Activated CD8-positive, alpha-beta T cell treated with anti-CD3 and anti-CD28 coated beads for 36 hours (primary cell): ENCODE measurements around the gene SPATA32. TPM values are rescaled to one million over a fixed set of nuclear protein-coding genes. Genes with fewer than 3 reads are reported as not detected.
A peak's percentile ranks its signal among the peaks of the same experiment; 100 is the strongest.

ENCODE experiments used
- ATAC-seq: fragments of 200-7000 bp; cut with Tn5 transposase; one replicate; pipeline ENCODE4 v1.10.0; 2021; ENCODE audit warnings: mild to moderate bottlenecking, moderate library complexity
- CTCF ChIA-PET: fragments of 350-600 bp; sonication (Branson Sonifier 250); formaldehyde crosslinking; loops from one replicate; lab custom pipeline; 2021; ENCODE audit warnings: antibody characterized with exemption; lab: Charles Lee
- POLR2A ChIA-PET: fragments of 350-600 bp; sonication (Branson Sonifier 250); formaldehyde crosslinking; loops from one replicate; lab custom pipeline; 2021; ENCODE audit warnings: antibody characterized with exemption; lab: Charles Lee
- DNase-seq: peaks from one replicate; pipeline ENCODE4 v3.0.0-alpha.2; 2020
- H3K27ac Mint-ChIP-seq: one replicate; pipeline ENCODE4 v1.8.0; 2021; ENCODE audit warnings: mild to moderate bottlenecking, mixed read lengths
- H3K27me3 Mint-ChIP-seq: one replicate; pipeline ENCODE4 v1.8.0; 2021; ENCODE audit warnings: mixed read lengths
- H3K36me3 Mint-ChIP-seq: one replicate; pipeline ENCODE4 v1.8.0; 2021; ENCODE audit warnings: low read depth, mixed read lengths
- H3K4me1 Mint-ChIP-seq: one replicate; pipeline ENCODE4 v1.8.0; 2021; ENCODE audit warnings: low read depth, mixed read lengths
- H3K4me3 Mint-ChIP-seq: one replicate; pipeline ENCODE4 v1.8.0; 2021; ENCODE audit warnings: mild to moderate bottlenecking, moderate library complexity, mixed read lengths
- H3K9me3 Mint-ChIP-seq: one replicate; pipeline ENCODE4 v1.8.0; 2021; ENCODE audit warnings: mixed read lengths
- CTCF ChIP-seq: fragments of 200-600 bp; IDR thresholded peaks from one replicate; pipeline ENCODE4 v1.8.0; 2022; ENCODE audit warnings: antibody characterized with exemption, mild to moderate bottlenecking
- intact Hi-C: fragments of 100-400 bp; cut with micrococcal nuclease; formaldehyde crosslinking; loops from one replicate; pipeline ENCODE4 v1.10.0; 2022
- total RNA-seq, 2 experiments: library from RNA; stranded (reverse); gene quantifications; one replicate each; pipeline ENCODE4 v1.2.3, GENCODE V29; 2021

Gene SPATA32
- total RNA-seq, 2 experiments from 2014 or later, result 0.27 to 0.63 TPM

- intact Hi-C loops, result no loop called here
- POLR2A ChIA-PET, result interaction anchor here (1.0 to 23.2 kb wide), 5 partner anchors 20 to 146 kb away, joined by 3 to 399 read pairs (median 3); partner anchors contain the start of gene FMNL1
- no peak for ATAC-seq
- H3K27me3 Mint-ChIP-seq, result no peaks in the 10 kb centered on the region
- DNase-seq, result no peak
- H3K36me3 Mint-ChIP-seq, result peaks cover 56% of the 10 kb centered on the region
- TF ChIP-seq CTCF, result no peak
- CTCF ChIA-PET, result interaction anchor here (1.2 to 3.2 kb wide), 5 partner anchors 9 to 108 kb away, joined by 3 to 16 read pairs (median 8); partner anchors contain the start of gene ACBD4
- H3K9me3 Mint-ChIP-seq, result no peaks in the 10 kb centered on the region
- H3K27ac Mint-ChIP-seq, result peak overlapping the region; percentile 11
- peaks cover 32% of the 10 kb centered on the region for H3K4me1 Mint-ChIP-seq
- no peak overlapping the region for H3K4me3 Mint-ChIP-seq
Measured at GRCh38 chr17:45243750-45244149, 18.1 kb downstream of the SPATA32 start.

- Mint-ChIP-seq H3K27me3 (no peaks in the 10 kb centered on the region), H3K27ac (peak overlapping the region; percentile 46), H3K9me3 (no peaks in the 10 kb centered on the region), H3K36me3 (peaks cover 65% of the 10 kb centered on the region), H3K4me3 (no peak overlapping the region), H3K4me1 (peaks cover 31% of the 10 kb centered on the region)
- ATAC-seq (no peak), DNase-seq (no peak)
- intact Hi-C loops, result no loop called here
- POLR2A ChIA-PET, result interaction anchor here (1.7 to 23.2 kb wide), 2 partner anchors 19 to 70 kb away, joined by 4 to 399 read pairs; partner anchors contain the start of gene FMNL1
- no peak for TF ChIP-seq CTCF
- CTCF ChIA-PET, result interaction anchor here (1.0 to 3.2 kb wide), 5 partner anchors 11 to 92 kb away, joined by 3 to 16 read pairs (median 3); no protein-coding TSS in a partner anchor
Measured at GRCh38 chr17:45242029-45242414, 19.9 kb downstream of the SPATA32 start.

- ATAC-seq (no peak), DNase-seq (no peak)
- peaks cover 27% of the 10 kb centered on the region for H3K4me1 Mint-ChIP-seq
- peaks cover 65% of the 10 kb centered on the region for H3K36me3 Mint-ChIP-seq
- no peak overlapping the region for H3K27ac Mint-ChIP-seq
- CTCF ChIA-PET, result interaction anchor here (1.2 to 14.5 kb wide), 4 partner anchors 10 to 22 kb away, joined by 3 to 406 read pairs (median 12); partner anchors contain the start of gene FMNL1
- TF ChIP-seq CTCF, result no peak
- no peaks in the 10 kb centered on the region for H3K27me3 Mint-ChIP-seq
- no peak overlapping the region for H3K4me3 Mint-ChIP-seq
- intact Hi-C loops, result no loop called here
- POLR2A ChIA-PET, result interaction anchor here (23.2 kb wide), 1 partner anchor 18 kb away, joined by 399 read pairs; the partner anchor contains the start of gene FMNL1
- H3K9me3 Mint-ChIP-seq, result no peaks in the 10 kb centered on the region
Measured at GRCh38 chr17:45241328-45242028, 20.4 kb downstream of the SPATA32 start.

- no peak for DNase-seq
- Mint-ChIP-seq H3K4me3 (no peak overlapping the region), H3K27ac (no peak overlapping the region), H3K27me3 (no peaks in the 10 kb centered on the region), H3K9me3 (no peaks in the 10 kb centered on the region), H3K36me3 (peaks cover 65% of the 10 kb centered on the region), H3K4me1 (peaks cover 21% of the 10 kb centered on the region)
- intact Hi-C loops, result no loop called here
- ATAC-seq, result no peak
- POLR2A ChIA-PET, result interaction anchor here (23.2 kb wide), 1 partner anchor 18 kb away, joined by 399 read pairs; the partner anchor contains the start of gene FMNL1
- CTCF ChIA-PET, result interaction anchor here (0.7 to 14.5 kb wide), 3 partner anchors 9 to 36 kb away, joined by 3 to 406 read pairs (median 8); partner anchors contain the start of gene FMNL1
- TF ChIP-seq CTCF, result no peak
Measured at GRCh38 chr17:45240905-45241327, 21.0 kb downstream of the SPATA32 start.
